Stimulated activated CD4-positive, alpha-beta T cell treated with anti-CD3 and anti-CD28 coated beads, TNF-alpha, amount 100 ng/mL, for 4 hours (primary cell): ENCODE results near the gene ATP11A.
"Not testable (repeated sequence)": the region's sequence is repeated elsewhere in the genome, so short reads cannot be mapped to it uniquely, and the experiment has no call there.

Experiments used
- DNase-seq, 3 experiments: peaks; one replicate each; pipeline ENCODE4 v3.0.0-alpha.2; 2020; ENCODE audit warnings: low read depth in 3 of 3

Gene ATP11A

DNA sequence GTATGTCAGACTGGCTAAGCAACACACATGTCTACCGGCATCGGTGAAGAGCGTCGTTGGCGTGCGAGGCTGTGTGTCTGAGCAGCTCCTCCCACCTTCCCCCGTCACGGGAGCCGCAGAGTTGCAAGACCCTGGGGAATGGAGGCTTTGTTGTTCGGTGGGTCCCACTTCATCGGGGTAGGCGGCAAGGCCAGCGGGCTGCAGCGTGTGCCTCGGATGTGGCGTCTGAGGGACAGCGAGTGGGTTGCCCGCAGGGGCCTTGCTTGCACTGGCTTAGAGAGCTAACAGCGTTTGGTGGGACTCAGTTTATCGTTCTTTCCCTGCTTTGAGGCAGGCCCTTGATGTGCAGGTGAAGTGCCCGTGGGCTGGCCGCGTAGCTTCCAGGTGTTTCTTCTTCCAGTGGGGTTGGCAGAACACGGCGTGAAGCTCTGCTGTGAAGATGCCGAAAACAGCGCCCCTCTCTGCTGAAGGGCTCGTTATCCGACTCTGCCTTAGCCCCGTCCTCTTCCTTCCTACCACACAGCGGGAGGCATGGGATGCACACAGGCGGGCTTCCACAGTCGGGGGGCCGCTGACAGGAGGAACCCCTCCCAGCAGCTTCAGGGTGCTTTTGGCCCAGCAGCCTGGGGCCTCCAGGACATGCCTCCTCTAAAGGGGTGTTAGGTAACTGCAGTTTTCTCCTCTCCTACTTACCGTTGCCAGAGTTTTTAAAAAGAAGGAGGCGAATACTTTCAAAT is 85.2 kb downstream of the ATP11A start:
- DNase-seq: no peak

DNA sequence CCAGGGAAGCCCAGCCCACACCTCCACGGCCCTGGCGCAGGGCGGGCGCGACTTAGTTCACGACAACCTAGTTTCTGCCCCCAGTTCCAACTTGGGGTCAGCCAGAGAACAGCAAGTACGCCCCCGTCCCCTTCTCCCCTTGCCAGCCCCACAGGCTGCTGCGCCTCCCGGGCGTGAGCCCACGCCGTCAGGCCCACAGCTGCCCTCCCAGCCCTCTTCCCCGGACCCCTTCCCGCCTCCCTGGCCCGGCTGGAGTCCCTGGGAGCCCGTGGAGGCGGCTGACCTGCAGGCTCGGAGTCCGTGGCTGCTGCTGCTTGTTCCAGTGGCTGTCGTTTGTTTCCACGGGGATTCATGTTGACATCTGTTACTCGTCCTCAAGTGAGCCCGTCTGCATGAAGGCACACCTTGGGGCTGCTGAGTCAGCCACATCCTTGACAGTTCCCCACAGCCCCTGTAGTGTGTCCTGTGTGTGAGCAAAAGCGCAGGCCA is 86.0 kb downstream of the ATP11A start:
- DNase-seq: no peak

DNA sequence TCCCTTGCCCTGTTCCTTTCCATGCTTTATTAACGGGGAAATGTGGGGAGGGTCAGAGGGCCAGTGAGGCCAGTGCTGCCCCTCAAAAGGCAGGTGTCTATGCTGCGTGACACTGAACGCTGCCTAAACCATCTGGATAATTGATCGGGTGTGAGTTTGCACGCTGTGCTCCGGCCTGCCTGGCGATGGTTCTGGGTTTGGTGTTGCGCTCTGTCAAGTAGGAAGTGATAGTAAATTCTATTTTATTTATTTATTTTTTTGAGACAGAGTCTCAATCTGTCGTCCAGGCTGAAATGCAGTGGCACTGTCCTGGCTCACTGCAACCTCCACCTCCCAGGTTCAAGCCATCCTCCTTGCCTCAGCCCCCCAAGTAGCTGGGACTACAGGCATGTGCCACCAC is 86.5 kb downstream of the ATP11A start:
- no peak for DNase-seq

GRCh38 chr13:112776971-112777370 is 87.1 kb downstream of the ATP11A start:
- DNase-seq: no peak

DNA sequence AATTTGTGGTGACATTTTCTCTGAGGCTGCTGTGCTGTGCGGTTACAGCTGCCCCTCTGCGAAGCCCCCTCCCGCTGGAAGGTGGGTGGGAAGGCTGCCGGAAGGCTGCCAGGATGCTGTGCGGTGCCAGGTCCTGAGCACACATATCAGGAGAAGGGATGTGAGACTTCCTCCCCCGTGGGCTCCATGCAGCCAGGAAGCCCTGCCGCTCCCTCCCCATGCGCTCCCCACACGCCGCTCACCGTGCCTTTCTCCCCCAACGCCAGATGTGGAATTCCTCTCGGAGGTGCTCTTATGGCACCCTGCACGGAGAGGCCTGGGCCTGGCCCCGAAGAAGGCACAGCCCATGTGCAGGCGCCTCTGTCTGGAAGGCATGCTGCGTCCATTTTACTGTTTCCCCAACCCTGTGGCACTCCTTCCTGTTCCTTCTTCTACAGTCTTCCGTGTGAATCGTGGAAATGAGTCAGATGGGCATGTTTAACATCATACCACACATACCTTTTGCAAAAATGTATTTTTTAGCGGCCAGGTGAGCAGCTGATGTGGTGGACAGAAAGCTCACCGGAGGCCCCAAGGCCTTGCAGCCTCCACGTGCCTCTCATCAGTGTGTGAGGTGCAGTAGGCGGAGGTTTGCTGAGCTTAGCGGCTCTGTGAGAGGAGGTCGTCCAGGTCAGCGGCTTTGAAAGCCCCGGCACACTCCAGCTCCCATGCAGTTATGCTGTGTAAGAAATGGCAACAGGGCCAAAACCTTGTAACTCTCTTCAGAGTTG is 88.0 kb downstream of the ATP11A start:
- DNase-seq: no peak

DNA sequence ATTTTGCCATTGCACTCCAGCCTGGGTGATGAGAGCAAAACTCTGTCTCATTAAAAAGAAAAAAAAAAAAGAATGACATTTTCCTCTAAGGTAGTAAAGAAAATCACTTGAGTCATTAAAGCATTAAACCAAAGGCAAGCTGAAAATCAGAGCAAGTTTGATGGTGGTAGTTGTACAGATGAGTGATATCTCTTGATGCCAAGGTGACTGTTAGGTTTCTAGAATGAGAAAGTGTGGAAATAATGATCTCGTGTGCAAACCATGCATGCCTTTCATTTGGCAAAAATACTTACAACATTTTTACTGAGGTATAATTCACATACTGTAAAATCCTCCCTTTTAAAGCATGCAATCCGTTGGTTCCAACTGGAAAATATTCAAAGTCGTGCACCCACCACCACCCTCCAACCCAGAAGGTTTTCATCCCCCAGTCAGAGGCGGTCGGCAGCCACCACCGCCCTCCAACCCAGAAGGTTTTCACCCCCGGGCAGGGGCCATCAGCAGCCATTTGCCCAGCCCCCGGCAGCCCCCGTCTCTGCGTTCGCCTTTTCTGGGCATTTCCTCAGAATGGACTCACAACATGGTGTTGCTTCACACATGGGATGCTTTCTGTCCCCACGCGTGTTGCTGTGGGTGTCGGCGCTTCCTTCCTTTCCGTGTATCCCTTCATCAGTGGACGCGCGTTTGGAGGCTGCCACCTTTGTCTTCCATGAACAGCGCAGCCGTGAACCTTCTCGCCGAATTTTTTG is 90.2 kb downstream of the ATP11A start:
- DNase-seq: no peak

DNA sequence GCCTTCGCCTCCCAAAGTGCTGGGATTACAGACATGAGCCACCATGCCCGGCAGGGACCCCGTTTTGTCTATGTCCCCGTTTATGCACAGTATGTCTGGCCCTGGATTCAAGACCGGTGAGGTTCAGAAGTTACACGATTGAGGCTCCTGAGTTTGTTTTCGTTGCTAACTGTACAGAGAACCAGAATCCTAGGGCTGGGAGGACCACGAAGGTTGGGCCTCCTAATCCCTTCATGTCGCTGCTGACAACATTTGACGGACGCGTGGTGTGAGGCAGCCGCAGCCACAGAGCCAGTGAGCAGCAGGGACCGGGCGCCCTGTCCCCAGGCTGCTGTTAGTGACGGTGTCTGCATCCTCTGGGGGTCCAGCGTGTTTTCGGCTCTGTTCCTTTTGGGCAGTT is 91.4 kb downstream of the ATP11A start:
- DNase-seq: no peak

DNA sequence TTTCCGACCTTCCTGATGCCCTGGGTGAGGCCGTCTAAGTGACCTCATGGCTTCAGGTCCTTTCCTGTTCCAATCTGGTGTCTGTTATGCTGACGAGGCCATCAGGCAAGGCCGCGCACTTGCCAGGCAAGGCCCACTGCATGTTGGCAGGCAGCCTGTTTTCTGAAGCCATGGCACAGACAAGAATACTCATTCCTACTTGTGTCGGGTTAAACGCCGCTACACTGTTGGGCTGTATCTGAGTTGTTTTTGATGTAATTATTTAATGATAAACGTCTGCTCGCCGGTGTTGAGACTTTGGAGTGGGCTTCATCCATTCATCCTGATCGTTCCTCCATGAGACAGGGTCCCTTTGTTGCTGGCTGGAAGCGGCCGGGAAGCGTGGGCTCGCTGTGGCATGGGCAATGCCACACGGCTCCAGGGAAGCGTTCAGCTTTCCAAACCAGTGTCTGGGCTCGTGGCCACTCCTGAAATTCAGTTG is 92.1 kb downstream of the ATP11A start:
- no peak for DNase-seq

GRCh38 chr13:112782429-112783010 is 92.7 kb downstream of the ATP11A start:
- DNase-seq: no peak

DNA sequence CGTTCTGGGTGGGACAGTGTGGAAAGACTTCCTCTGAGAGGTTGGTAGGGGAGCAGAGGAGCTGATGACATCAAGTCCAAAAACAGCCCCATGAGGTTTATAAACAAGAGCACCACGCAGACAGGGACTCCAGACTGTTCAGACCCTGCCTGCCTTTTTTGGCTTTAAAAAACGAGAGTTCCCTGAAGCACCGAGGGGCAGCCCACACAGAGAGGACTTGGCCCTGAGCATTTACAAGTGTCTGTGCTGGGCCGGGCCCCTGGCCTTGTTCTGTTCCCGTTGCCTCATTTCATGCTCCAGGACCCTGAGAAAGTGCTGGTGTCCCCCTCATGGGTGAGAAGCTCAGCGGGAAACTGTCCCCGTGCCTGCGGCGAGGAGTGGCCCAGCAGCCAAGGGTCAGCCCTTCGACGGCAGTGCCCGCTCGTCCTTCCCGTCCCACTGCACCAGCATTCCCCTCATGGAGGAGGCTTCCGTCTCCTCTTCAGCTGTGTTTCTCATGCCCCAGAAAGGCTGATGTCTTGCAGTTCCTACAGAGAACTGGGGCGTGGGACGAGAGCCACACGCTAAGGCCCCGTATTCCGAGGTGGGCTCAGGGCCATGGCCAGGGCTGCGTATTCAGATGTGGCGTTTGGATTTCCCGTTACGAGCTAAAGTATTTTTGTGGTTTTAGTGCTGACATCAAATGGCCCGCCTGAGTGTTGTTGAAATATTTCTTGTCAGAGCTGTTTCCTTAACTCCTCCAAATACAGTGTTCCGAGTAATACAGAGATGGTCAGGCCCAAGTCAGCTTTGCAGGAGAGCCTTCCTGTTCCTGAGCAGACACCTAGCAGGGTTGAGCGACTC is 93.5 kb downstream of the ATP11A start:
- DNase-seq: no peak

GRCh38 chr13:112783978-112784371 is 94.1 kb downstream of the ATP11A start:
- DNase-seq: no peak

DNA sequence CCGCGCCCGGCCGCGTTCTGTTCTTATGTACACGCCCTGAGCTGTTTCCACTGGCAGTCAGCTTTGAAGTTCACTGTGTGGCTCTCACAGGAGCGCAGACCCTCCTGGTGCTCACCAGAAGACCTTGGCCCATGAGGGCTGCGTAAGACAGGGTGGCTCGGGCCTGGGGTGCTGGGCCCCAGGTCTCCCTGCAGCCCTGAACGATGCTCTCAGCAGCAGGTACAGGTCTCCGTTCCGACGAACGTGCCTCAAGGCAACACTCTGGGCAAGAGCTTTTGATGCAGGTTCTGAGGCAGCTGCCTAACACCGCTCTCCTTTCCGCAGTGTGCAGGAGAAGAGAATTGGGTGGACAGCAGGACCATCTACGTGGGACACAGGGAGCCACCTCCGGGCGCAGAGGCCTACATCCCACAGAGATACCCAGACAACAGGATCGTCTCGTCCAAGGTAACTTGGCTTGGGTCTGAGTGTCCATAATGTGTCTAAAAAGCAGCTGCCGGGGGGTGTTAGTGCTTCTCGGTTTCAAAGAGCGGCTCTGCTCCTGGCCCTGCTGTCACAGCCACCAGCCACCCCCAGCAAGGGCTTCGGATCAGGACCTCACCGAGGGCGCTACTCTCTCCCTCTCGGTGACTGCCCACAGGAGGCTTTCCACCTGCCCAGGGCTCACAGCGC is 95.1 kb downstream of the ATP11A start:
- no peak for DNase-seq

GRCh38 chr13:112785483-112785856 is 95.6 kb downstream of the ATP11A start:
- no peak for DNase-seq

DNA sequence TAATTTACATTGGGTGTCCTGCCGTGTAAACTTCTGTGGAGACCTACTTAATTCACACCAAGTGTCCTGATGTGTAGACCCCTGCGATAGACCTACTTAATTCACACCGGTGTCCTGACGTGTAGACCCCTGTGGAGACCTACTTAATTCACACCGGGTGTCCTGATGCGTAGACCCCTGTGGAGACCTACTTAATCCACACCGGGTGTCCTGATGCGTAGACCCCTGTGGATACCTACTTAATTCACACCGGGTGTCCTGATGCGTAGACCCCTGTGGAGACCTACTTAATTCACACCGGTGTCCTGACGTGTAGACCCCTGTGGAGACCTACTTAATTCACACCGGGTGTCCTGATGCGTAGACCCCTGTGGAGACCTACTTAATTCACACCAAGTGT is 97.0 kb downstream of the ATP11A start:
- DNase-seq: not testable (repeated sequence)

GRCh38 chr13:112790735-112791641 is 101.2 kb downstream of the ATP11A start:
- DNase-seq: no peak

DNA sequence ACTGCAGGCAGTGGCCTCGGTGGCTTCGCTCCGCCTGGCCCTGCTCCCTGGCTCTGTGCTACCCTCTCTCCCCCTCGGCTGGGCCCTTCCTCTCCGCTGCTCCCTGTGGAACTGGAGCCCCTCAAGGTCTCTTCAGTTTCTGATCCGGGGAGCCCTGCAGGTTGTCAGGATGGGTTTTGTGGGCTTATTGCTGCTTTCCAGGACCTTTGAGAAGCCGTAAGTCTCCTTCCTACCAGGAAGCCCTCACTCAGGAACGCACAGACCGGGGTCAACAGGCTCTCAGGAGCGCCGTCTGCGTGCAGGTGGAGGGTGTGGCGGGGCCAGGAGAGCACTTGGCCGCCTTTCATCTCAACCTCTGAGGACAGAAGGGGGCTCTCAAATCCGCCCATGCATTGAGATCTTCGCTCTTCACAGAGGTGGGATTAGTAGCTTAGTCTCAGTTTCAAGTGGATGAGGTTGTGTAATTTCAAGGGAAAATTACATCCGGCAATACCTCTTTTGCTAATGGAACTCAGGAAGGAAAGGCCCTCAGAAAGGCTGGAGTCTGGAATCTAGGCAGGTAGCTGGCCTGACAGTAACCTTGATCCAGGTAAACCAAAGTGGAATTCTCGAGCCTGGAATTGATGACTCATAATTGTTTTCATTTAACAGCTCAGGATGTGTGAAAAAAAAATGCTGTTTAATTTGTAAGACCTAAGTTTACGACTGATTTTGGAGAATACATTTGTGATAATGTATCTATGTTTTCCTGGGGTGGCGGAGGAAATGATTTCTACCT is 102.0 kb downstream of the ATP11A start:
- no peak for DNase-seq

GRCh38 chr13:112792511-112792910 is 102.7 kb downstream of the ATP11A start:
- DNase-seq: no peak

- DNase-seq: no peak
Measured at GRCh38 chr13:112793545-112794445, 104.0 kb downstream of the ATP11A start.
